HUDEP-2 (cell line): ENCODE measurements around the gene RAB6A.
A peak's percentile ranks its signal among the peaks of the same experiment; 100 is the strongest.
"Not testable (repeated sequence)": the region's sequence is repeated elsewhere in the genome, so short reads cannot be mapped to it uniquely, and the experiment has no call there.

Experiments
- DNase-seq, 76 experiments: peaks; one replicate each; lab custom pipeline; 2025; ENCODE audit not compliant: unreplicated experiment in 76 of 76; lab: John Stamatoyannopoulos, UW

Gene RAB6A

GRCh38 chr11:73760679-73761402 is at the start of gene RAB6A:
RAB6A (minus strand) TSS chr11:73761074; CDS start chr11:73760635, 439 bp downstream.
- DNase-seq: peak; percentile 21 to 99 (median 99)

DNA sequence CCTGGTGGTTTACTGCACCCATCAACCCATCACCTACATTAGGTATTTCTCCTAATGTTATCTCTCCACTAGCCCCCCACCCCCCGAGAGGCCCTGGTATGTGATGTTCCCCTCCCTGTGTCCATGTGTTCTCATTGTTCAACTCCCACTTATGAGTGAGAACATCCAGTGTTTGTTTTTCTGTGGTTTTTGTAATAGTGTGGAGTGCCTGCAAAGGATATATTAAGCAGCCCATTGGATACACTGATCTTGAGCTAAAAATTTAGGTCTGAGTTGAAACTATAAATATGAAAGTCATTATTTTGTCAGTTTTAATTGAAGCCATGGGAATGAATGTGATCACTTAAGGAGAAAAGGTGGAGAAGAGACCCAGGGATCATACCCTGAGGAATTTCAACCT is 49.8 kb upstream of the RAB6A start:
- DNase-seq: no peak

DNA sequence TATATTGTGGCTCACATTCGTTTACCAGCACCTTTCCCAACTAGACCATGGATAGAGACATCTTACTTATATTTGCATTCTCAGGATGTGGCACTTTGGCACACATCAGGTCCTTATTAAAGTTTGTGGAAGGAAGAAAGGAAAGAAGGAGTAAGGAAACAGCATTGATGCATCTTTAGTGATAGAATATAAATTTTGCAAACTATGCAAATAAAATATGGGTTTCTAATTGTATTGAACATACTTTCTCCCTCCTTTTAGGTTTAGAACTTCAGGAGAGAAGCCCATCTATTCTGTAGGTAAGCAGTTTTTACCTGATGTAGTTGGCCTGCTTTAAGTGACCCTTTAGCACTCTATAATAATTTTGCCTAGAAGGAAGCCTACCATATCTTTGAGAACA is 47.2 kb upstream of the RAB6A start:
- no peak for DNase-seq

GRCh38 chr11:73804712-73805111 is 43.8 kb upstream of the RAB6A start:
- DNase-seq: no peak

GRCh38 chr11:73801136-73801535 is 40.3 kb upstream of the RAB6A start:
- DNase-seq: no peak

DNA sequence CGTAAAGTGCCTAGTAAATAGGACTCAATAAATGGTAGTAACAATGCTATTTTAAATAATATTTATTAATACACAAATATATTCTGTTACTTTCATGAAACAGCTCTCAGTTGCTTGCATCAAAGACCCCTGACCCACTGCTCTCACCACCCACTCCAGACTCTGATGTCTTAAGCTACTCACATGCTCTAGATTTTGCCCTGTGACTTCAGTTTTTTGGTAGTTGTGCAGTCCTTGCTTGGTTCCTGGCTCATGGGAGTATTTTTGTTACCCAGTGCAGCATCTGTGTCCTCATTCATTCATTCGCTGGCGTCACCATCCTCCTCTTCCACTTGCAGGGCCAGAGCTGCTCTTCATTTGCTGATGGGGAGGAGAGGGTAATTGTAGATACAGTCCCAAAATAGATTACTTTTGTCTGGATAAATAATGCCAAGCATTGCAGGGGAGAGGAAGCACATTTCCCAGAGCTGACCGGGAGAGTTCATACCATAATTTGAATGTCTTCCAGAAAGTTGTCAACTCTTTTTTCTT is 39.5 kb upstream of the RAB6A start:
- DNase-seq: no peak

- DNase-seq: no peak
These were observed 36.6 kb upstream of the RAB6A start for GRCh38 chr11:73797457-73797856.

DNA sequence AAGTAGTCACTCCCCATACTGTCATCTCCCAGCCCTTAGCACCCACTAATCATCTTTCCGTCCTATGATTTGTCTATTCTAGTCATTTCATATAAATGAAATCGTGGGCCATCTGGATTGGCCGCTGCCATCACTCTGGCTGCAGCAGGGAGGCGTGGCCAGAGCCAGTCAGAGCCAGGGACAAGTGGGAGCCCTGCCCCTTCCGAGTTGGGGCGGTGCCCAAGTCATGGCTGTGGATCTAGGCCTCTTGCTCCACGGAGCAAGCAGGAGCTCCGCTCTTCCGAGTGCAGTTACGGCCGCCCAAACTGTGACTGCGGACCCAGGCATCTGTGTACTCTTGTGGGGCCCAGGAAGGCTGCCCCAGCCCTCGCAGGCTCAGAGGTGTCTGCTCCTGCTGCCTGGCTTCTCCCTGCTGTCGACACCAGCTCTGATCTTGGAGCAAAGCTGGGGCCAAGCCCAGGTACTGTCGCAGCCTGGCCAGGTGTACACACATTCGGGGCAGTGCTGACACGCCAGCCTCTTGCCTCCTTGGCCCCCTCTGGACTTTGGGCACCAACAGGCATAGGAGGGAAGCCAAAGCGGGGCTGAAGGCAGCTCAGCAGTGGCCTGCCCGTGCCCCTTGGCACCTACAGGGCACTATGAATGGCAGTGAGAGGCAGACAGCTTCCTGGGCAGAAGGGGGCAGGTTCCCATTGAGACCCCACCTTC is 35.2 kb upstream of the RAB6A start:
- DNase-seq: no peak

GRCh38 chr11:73792584-73792983 is 31.7 kb upstream of the RAB6A start:
- DNase-seq: no peak

- no peak for DNase-seq
These were observed 28.4 kb upstream of the RAB6A start for GRCh38 chr11:73789279-73789670.

DNA sequence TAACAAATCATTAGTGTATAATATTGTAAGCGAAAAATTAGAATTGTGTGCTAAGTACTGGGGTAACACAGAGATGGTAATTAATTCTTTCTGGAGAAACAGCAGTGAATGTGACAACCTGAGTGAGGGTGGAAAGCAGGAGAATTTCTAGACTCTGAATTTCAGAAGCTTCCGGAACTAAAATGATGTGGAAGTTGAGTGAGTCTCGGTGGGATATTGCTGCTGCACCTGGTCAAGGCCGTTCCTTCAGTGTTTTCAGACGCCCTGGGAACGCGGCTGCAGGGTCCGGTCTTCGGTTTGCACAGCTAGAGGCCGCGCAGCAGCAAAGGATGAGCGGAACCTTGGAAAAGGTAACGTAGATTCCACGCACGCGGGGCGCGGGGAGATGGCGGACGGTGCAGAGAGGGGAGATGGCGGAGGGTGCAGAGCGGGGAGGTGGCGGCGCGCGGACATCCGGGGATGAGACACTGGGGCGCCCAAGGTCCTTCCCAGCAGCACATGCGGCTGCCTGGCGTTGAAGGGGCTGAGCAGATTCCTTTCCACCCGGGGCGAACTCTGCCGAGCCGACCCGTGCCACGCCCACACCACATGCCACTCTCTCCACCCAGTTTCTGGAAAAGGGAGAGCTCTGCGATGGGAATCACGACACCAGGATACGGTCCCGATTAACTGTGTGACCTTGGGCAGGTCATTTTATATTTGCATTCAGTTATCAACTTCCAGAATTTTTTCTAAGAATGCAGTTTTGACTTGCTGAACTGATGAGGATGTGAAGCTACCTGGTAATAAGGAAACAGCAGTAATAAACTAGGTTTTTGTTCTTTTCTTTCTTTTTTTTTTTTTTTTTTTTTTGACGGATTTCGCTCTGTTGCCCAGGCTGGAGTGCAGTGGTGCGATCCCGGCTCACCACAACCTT is 27.0 kb upstream of the RAB6A start, which contains the start of gene MRPL48:
Gene MRPL48 (plus strand): TSS at position 232 of the 916 bp plus-strand sequence. CDS start 98 bp downstream, at position 330.
- DNase-seq: peak; percentile 24 to 91 (median 83)

- peak in 1 of 76 experiments; percentile 8 for DNase-seq
These were observed 26.3 kb upstream of the RAB6A start for GRCh38 chr11:73787051-73787642.

DNA sequence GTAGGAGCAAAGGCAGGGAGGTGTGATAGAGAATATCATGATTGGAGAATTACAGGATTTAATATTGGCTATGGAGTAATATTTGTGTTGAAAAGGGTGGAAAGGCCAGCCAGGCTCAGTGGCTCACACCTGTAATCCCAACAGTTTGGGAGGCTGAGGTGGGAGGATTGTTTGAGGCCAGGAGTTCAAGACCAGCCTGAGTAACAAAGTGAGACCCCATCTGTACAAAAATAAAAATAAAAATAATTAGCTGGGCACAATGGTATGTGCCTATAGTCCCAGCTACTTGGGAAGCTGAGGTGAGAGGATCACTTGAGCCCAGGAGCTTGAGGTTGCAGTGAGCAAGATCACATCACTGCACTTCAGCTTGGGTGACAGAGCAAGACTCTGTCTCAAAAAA is 24.6 kb upstream of the RAB6A start:
- DNase-seq: not testable (repeated sequence)

- no peak for DNase-seq
These were observed 23.9 kb upstream of the RAB6A start for GRCh38 chr11:73784734-73785133.

GRCh38 chr11:73784080-73784634 is 23.3 kb upstream of the RAB6A start:
- DNase-seq: no peak

GRCh38 chr11:73783483-73784020 is 22.7 kb upstream of the RAB6A start:
- DNase-seq: no peak

- no peak for DNase-seq
These were observed 20.4 kb upstream of the RAB6A start for GRCh38 chr11:73781303-73781702.

GRCh38 chr11:73779084-73779902 is 18.4 kb upstream of the RAB6A start:
- peak; percentile 64 to 98 (median 96) for DNase-seq

- DNase-seq: not testable (repeated sequence)
These were observed 9.9 kb upstream of the RAB6A start for GRCh38 chr11:73770811-73771210.
